SK-MEL-5 (cell line): ENCODE results near the gene NUP133. TPM values are rescaled to one million over a fixed set of nuclear protein-coding genes. Genes with fewer than 3 reads are reported as not detected.
"Not testable (repeated sequence)": the region's sequence is repeated elsewhere in the genome, so short reads cannot be mapped to it uniquely, and the experiment has no call there.

Experiments
- DNase-seq: peaks from one replicate; pipeline ENCODE4 v3.0.0-alpha.2; 2016; ENCODE audit warnings: low read depth, low spot score
- in situ Hi-C: cut with HindIII; loops from 2 replicates; pipeline ENCODE4 v1.10.0; 2016; ENCODE audit warnings: low sequenced_read_pairs, high pct_unique_total_duplicates, low pct_unique_long_range_greater_than_20kb
- small RNA-seq, 2 experiments: library from RNA; depleted of rRNA; stranded (forward); fragments of <200 nt; gene quantifications; one replicate each; pipeline ENCODE3, GENCODE V24; 2014
- total RNA-seq: library from RNA; depleted of rRNA; stranded (reverse); fragments of >200 nt; shearing (Covaris generic); gene quantifications from 2 replicates; pipeline ENCODE4 v1.2.3, GENCODE V29; 2014; rRNA removed

Gene NUP133
- total RNA-seq, 1 experiment from 2014 or later = 44.5 TPM

DNA sequence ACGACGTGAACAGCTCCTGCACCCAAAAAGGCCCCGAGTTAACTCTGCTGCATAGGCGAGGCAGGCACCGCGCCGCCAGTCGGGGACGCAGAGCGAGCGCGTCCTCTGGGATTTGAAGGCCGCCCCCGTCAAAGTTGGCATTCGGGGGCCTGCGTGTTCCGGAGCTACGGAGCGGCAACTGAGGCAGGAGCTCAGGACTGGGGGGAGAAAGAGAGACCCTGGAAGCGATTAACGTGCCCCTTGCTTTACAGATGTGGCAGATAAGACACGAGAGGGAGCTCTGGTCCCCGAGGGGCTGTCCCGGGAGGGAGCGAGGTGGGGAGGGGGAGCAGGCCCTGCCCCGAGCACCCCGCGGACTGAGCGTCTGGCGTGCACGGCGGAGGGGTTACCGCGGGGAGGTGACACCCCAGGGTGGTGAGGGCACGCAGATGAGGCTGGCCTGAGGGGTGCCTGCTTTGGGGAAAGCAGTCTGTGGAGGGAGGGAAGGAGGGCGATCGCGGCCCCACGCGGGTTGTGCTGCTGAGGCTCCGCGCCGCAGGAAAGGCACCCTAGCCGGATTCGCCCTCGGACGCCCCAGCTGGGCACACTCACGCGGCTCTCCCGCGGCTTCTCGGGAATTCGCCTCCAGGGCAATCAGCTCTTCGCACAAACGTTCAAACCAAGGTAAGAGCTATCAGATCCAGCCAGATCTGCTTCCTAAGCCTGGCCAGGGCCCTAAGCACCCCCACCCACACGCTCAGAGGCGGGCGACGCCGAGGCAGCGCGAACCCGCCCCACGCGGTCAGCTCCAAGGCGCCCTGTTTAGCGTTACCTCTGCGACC is 100.7 kb downstream of the NUP133 start:
- in situ Hi-C loops = no loop called here
- no peak for DNase-seq

GRCh38 chr1:229406798-229407197 is 101.3 kb downstream of the NUP133 start:
- no peak for DNase-seq
- in situ Hi-C loops = no loop called here

DNA sequence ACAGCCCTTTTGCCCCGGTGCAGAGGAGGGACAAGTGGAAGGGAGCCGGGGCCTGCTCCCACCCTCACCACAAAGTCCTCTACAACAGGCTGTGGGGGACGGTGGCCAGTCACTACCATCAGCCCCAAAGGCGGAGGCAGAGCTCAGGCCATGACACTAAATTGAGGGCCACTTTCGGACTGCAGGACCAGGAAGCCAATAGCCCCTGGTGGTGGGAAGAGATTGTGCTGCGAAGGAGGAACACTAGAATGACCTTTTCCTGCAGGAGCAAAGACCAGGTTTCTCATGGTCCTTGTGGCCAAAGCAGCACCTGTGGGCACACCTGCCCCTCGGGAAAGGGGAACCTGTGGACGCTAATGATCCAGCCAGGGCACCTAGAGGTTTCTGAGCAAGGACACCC is 104.6 kb downstream of the NUP133 start:
- DNase-seq = no peak
- in situ Hi-C loops = no loop called here

DNA sequence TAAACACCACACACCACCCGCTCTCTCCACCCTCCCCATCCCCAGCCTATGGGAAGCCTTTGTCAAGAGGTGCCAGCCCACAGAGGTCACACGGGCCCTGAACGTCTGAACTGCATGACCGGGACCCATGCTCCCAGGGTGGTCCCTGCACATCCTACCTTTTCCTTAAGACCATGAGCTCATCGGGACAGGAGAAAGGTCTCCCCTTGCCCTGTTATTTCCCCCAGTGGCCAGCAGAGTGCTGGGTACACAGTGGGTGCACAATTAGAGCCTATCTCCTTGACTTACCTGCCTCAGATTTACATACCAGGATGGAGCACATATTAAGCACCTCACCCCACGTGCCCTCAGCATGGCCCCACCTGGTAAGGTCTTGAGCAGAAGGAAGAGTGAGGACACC is 105.1 kb downstream of the NUP133 start:
- DNase-seq = no peak
- in situ Hi-C loops = no loop called here

GRCh38 chr1:229402329-229402728 is 105.8 kb downstream of the NUP133 start:
- DNase-seq, in situ Hi-C loops: not testable (repeated sequence)

DNA sequence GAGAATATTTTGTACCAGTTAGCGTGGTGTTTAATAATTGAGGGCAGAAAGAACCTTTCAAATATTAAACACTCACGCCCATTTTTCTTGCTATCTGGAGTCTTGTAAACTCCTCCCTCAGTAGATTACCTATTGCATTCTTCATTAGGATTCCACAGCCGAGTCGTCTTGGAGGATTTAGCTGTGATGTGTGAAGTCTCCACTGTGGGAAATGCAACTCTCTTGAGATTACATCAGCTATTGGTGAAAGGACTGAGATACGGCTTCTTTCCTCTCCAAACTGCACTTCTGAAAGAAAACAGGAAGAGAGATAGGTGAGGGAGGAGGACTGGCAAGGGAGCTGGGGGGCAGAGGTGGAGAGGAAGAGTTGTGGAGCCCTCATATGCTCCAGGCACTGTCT is 110.4 kb downstream of the NUP133 start:
- in situ Hi-C loops = no loop called here
- DNase-seq = no peak

DNA sequence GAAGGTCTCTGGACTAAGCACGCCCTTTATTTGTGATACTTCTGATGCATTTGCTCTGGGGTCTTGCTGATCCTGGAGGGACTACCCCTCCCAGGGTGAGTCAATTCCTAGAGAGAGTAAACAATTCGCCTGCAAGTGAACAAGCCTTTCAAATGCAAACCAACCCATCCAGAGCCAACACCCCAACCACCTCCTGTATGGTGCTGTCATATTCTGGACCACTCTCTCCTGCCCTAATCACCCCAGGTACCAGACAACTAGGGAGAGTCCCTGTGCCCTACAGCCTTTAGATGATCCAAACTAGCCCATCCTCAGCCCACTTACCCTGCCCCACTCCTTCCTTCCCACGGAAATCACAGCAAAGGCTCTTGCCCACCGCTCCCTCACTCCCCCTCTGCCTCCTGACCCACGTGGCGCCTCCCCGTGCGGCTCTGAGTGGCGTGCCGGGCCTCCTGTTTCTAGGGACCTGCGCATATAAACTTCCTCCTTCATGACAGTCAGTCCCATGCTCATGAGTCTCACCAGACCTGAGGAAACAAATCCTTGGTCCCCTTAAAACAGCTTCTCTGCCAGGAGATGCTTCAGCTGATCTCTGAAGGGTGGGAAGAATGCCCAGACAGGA is 111.4 kb downstream of the NUP133 start:
- in situ Hi-C loops = no loop called here
- no peak for DNase-seq

DNA sequence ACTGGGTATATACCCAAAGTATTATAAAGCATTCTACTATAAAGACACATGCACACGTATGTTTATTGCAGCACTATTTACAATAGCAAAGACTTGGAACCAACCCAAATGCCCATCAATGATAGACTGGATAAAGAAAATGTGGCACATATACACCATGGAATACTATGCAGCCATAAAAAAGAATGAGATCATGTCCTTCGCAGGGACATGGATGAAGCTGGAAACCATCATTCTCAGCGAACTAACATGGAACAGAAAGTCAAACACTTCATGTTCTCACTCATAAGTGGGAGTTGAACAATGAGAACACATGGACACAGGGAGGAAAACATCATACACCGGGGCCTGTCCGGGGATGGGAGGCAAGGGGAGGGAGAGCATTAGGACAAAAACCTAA is 113.6 kb downstream of the NUP133 start:
- in situ Hi-C loops, DNase-seq: not testable (repeated sequence)

DNA sequence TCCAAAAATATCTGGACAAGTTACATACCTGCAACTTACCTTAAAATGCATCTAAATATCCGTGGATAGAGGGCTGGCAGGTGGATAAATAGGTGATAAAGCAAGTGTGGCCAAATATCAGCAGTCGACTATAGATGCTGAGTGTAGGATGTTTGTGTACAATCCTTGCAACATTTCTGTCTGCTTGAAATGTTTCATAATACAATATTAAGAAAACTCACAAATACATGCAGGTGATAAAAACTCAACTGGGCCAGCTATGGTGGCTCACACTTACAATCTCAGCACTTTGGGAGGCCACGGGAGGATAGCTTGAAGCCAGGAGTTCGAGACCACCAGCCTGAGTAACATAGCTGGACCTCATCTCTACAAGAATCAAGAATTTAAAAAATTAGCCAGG is 115.2 kb downstream of the NUP133 start:
- in situ Hi-C loops = no loop called here
- no peak for DNase-seq

Small RNA genes lying within 50 kb of the gene (small RNA-seq; reads per million reads assigned to genes)
- gene RN7SKP276 (0 reads per million in 2 experiments), gene RNA5SP78 (0 to 0.10 reads per million in 2 experiments), gene RNU4-21P (0 reads per million in 2 experiments)

Other genes starting within 250 kb of the NUP133 start
- 35.9 and 41.1 TPM in 2 replicates for gene RAB4A, start 237.2 kb downstream of the NUP133 start, total RNA-seq
- gene CCSAP, start 165.3 kb downstream of the NUP133 start, total RNA-seq = 26.2 and 26.6 TPM in 2 replicates
- gene ACTA1, start 74.2 kb downstream of the NUP133 start, total RNA-seq = 0.16 TPM in 2 replicates
- gene ABCB10, start 50.4 kb upstream of the NUP133 start, total RNA-seq = 17.8 and 20.0 TPM in 2 replicates
- gene TAF5L, start 117.8 kb upstream of the NUP133 start, total RNA-seq = 21.5 TPM in 2 replicates
- 17.5 and 17.6 TPM in 2 replicates for gene URB2, start 117.9 kb upstream of the NUP133 start, total RNA-seq